Neural cell (in vitro differentiated cells): Measurements from ENCODE around the gene PDE9A. TPM values are rescaled to one million over a fixed set of nuclear protein-coding genes. Genes with fewer than 3 reads are reported as not detected.

Experiments used
- H2AFZ ChIP-seq: fragments of 200-600, 300-800 bp; sonication (generic), shearing (Covaris generic); 2 replicates; pipeline ENCODE4 v1.6.0; 2014; ENCODE audit warnings: low read depth, mild to moderate bottlenecking, antibody characterized with exemption, low read length, moderate library complexity
- H3F3A ChIP-seq: fragments of 200-600 bp; shearing (Covaris generic); 2 replicates; pipeline ENCODE4 v1.6.1; 2016; ENCODE audit warnings: mild to moderate bottlenecking, moderate library complexity, mixed read lengths, antibody characterized with exemption, low read length; ENCODE audit not compliant: insufficient read depth, poor library complexity, severe bottlenecking
- H3K27ac ChIP-seq: fragments of 200-600, 300-800 bp; sonication (generic), shearing (Covaris generic); 2 replicates; pipeline ENCODE4 v1.5.1; 2014; ENCODE audit warnings: mild to moderate bottlenecking, low read length, moderate library complexity
- H3K27me3 ChIP-seq: fragments of 300-800, 200-600 bp; sonication (generic), shearing (Covaris generic); 2 replicates; pipeline ENCODE4 v1.6.0; 2014; ENCODE audit warnings: mild to moderate bottlenecking, low read depth, low read length, moderate library complexity; ENCODE audit not compliant: insufficient read depth
- H3K36me3 ChIP-seq: fragments of 300-800, 200-600 bp; sonication (generic), shearing (Covaris generic); 2 replicates; pipeline ENCODE4 v1.5.1; 2014; ENCODE audit warnings: mild to moderate bottlenecking, antibody characterized with exemption, low read length, moderate library complexity; ENCODE audit not compliant: insufficient read depth
- H3K4me2 ChIP-seq: fragments of 300-800, 200-600 bp; sonication (generic), shearing (Covaris generic); 2 replicates; pipeline ENCODE4 v1.6.0; 2014; ENCODE audit warnings: mild to moderate bottlenecking, low read length
- H3K4me3 ChIP-seq: fragments of 300-800, 200-600 bp; sonication (generic), shearing (Covaris generic); 2 replicates; pipeline ENCODE4 v1.5.1; 2014; ENCODE audit warnings: mild to moderate bottlenecking, low read length, moderate library complexity
- H3K79me2 ChIP-seq: fragments of 200-600 bp; shearing (Covaris generic); replicated peaks from 2 replicates; pipeline ENCODE4 v1.6.0; 2014; ENCODE audit warnings: mild to moderate bottlenecking, low read length, moderate library complexity; ENCODE audit not compliant: insufficient read depth
- H3K9ac ChIP-seq: fragments of 300-800, 200-600 bp; sonication (generic), shearing (Covaris generic); 2 replicates; pipeline ENCODE4 v1.6.1; 2016; ENCODE audit warnings: mild to moderate bottlenecking, low read length, mixed read lengths
- H3K9me2 ChIP-seq: fragments of 200-600 bp; shearing (Covaris generic); 2 replicates; pipeline ENCODE4 v1.6.1; 2016; ENCODE audit warnings: mild to moderate bottlenecking, low read length, mixed read lengths; ENCODE audit not compliant: insufficient read depth
- H3K9me3 ChIP-seq: fragments of 200-600, 300-800 bp; sonication (generic), shearing (Covaris generic); 2 replicates; pipeline ENCODE4 v1.6.1; 2016; ENCODE audit warnings: mild to moderate bottlenecking, mixed run types, low read length, moderate library complexity, mixed read lengths
- H4K20me1 ChIP-seq: fragments of 200-600 bp; shearing (Covaris generic); 2 replicates; pipeline ENCODE4 v1.6.1; 2016; ENCODE audit warnings: mild to moderate bottlenecking, mixed run types; ENCODE audit not compliant: insufficient read depth
- CTCF ChIP-seq: fragments of 450-650 bp; IDR thresholded peaks from 2 replicates; pipeline ENCODE4 v1.5.1; 2014; ENCODE audit warnings: antibody characterized with exemption, mild to moderate bottlenecking, moderate library complexity; ENCODE audit not compliant: poor library complexity, severe bottlenecking
- EP300 ChIP-seq: fragments of 450-650 bp; conservative IDR thresholded peaks from 2 replicates; pipeline ENCODE4 v1.6.1; 2014; ENCODE audit warnings: antibody characterized with exemption, mild to moderate bottlenecking, moderate library complexity; ENCODE audit not compliant: poor library complexity, severe bottlenecking
- EZH2 ChIP-seq: fragments of 200-600, 300-800 bp; shearing (Covaris generic), sonication (generic); IDR thresholded peaks from 2 replicates; pipeline ENCODE4 v1.6.1; 2014; ENCODE audit warnings: antibody characterized with exemption, low read length, borderline replicate concordance, mild to moderate bottlenecking; ENCODE audit not compliant: insufficient read depth, poor library complexity, severe bottlenecking
- MXI1 ChIP-seq: fragments of 450-650 bp; conservative IDR thresholded peaks from 2 replicates; pipeline ENCODE4 v1.6.1; 2014; ENCODE audit warnings: antibody characterized with exemption, mild to moderate bottlenecking; ENCODE audit not compliant: poor library complexity, severe bottlenecking
- POLR2AphosphoS5 ChIP-seq: IDR thresholded peaks from 2 replicates; pipeline ENCODE4 v1.6.1; 2012
- RAD21 ChIP-seq: fragments of 450-650 bp; conservative IDR thresholded peaks from 2 replicates; pipeline ENCODE4 v1.6.1; 2014; ENCODE audit warnings: antibody characterized with exemption, mild to moderate bottlenecking, moderate library complexity
- REST ChIP-seq: IDR thresholded peaks from 2 replicates; pipeline ENCODE4 v1.6.1; 2012; ENCODE audit warnings: borderline replicate concordance
- SMC3 ChIP-seq: fragments of 450-650 bp; conservative IDR thresholded peaks from 2 replicates; pipeline ENCODE4 v1.6.1; 2014; ENCODE audit warnings: antibody characterized with exemption, mild to moderate bottlenecking, moderate library complexity; ENCODE audit not compliant: poor library complexity
- TAF1 ChIP-seq: IDR thresholded peaks from 2 replicates; pipeline ENCODE4 v1.6.1; 2012; ENCODE audit warnings: low read depth
- polyA plus RNA-seq: library from polyadenylated mRNA; depleted of rRNA; stranded (reverse); fragments of >200 nt; gene quantifications from 2 replicates; pipeline ENCODE4 v1.2.3, GENCODE V29; 2014

Gene PDE9A
- polyA plus RNA-seq, 1 donor from 2014 or later: 32.2 TPM

GRCh38 chr21:42663860-42664535 is 10.6 kb downstream of the PDE9A start:
- no peak overlapping the region for H3K27ac ChIP-seq
- H3K9ac ChIP-seq: no peak overlapping the region
- H3K4me2 ChIP-seq: no peak overlapping the region
- no peak overlapping the region for H3K4me3 ChIP-seq
- H3F3A ChIP-seq: no peaks in the 10 kb centered on the region
- H3K79me2 ChIP-seq: peaks cover 8% of the 10 kb centered on the region
- H4K20me1 ChIP-seq: no peaks in the 10 kb centered on the region
- H3K36me3 ChIP-seq: peaks cover 7% of the 10 kb centered on the region
- no peaks in the 10 kb centered on the region for H3K9me2 ChIP-seq
- H3K9me3 ChIP-seq: no peaks in the 10 kb centered on the region
- H3K27me3 ChIP-seq: no peaks in the 10 kb centered on the region
- TF ChIP-seq RAD21: no peak
- TF ChIP-seq REST: no peak
- TF ChIP-seq EP300: no peak
- TF ChIP-seq TAF1: no peak
- TF ChIP-seq EZH2: no peak
- no peak for TF ChIP-seq MXI1
- no peak for TF ChIP-seq CTCF
- no peak for TF ChIP-seq POLR2AphosphoS5
- no peak for TF ChIP-seq SMC3
- H2AFZ ChIP-seq: no peak overlapping the region

DNA sequence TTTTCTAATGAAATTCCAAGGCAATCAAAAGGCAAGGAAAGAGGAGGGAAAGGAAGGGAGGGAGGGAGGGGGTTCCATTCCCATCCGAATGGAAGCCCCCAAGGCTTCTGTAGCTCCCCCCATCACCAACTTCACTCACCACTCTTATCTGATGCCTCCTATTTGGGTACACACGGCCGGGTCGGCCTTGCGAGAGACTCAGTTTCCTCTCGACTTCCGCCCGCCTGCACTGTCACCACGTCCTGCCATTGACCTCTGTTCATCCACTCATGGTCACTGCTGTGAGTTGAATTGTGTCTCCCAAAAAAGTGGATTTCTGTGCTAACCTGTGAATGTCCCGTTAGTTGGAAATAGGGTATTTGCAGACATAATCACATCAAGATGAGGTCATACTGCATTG is 11.2 kb downstream of the PDE9A start:
- H2AFZ ChIP-seq: no peak overlapping the region
- TF ChIP-seq POLR2AphosphoS5 (no peak), REST (no peak), EZH2 (no peak), SMC3 (no peak), TAF1 (no peak), MXI1 (no peak), RAD21 (no peak)
- no peak overlapping the region for H3K4me2 ChIP-seq
- no peaks in the 10 kb centered on the region for H4K20me1 ChIP-seq
- H3K27me3 ChIP-seq: no peaks in the 10 kb centered on the region
- no peak overlapping the region for H3K4me3 ChIP-seq
- H3K9ac ChIP-seq: no peak overlapping the region
- peaks cover 8% of the 10 kb centered on the region for H3K79me2 ChIP-seq
- H3K36me3 ChIP-seq: peaks cover 7% of the 10 kb centered on the region
- H3K27ac ChIP-seq: no peak overlapping the region
- H3K9me3 ChIP-seq: no peaks in the 10 kb centered on the region
- no peaks in the 10 kb centered on the region for H3F3A ChIP-seq
- no peaks in the 10 kb centered on the region for H3K9me2 ChIP-seq
